Activated CD8-positive, alpha-beta T cell treated with anti-CD3 and anti-CD28 coated beads for 36 hours (primary cell): ENCODE measurements around the gene SGF29. TPM values are rescaled to one million over a fixed set of nuclear protein-coding genes. Genes with fewer than 3 reads are reported as not detected.
A peak's percentile ranks its signal among the peaks of the same experiment; 100 is the strongest.

ENCODE experiments used
- ATAC-seq: fragments of 200-7000 bp; cut with Tn5 transposase; one replicate; pipeline ENCODE4 v1.10.0; 2021; ENCODE audit warnings: mild to moderate bottlenecking, moderate library complexity
- CTCF ChIA-PET: fragments of 350-600 bp; sonication (Branson Sonifier 250); formaldehyde crosslinking; loops from one replicate; lab custom pipeline; 2021; ENCODE audit warnings: antibody characterized with exemption; lab: Charles Lee
- POLR2A ChIA-PET: fragments of 350-600 bp; sonication (Branson Sonifier 250); formaldehyde crosslinking; loops from one replicate; lab custom pipeline; 2021; ENCODE audit warnings: antibody characterized with exemption; lab: Charles Lee
- DNase-seq: peaks from one replicate; pipeline ENCODE4 v3.0.0-alpha.2; 2020
- H3K27ac Mint-ChIP-seq: one replicate; pipeline ENCODE4 v1.8.0; 2021; ENCODE audit warnings: mild to moderate bottlenecking, mixed read lengths
- H3K27me3 Mint-ChIP-seq: one replicate; pipeline ENCODE4 v1.8.0; 2021; ENCODE audit warnings: mixed read lengths
- H3K36me3 Mint-ChIP-seq: one replicate; pipeline ENCODE4 v1.8.0; 2021; ENCODE audit warnings: low read depth, mixed read lengths
- H3K4me1 Mint-ChIP-seq: one replicate; pipeline ENCODE4 v1.8.0; 2021; ENCODE audit warnings: low read depth, mixed read lengths
- H3K4me3 Mint-ChIP-seq: one replicate; pipeline ENCODE4 v1.8.0; 2021; ENCODE audit warnings: mild to moderate bottlenecking, moderate library complexity, mixed read lengths
- H3K9me3 Mint-ChIP-seq: one replicate; pipeline ENCODE4 v1.8.0; 2021; ENCODE audit warnings: mixed read lengths
- intact Hi-C: fragments of 100-400 bp; cut with micrococcal nuclease; formaldehyde crosslinking; loops from one replicate; pipeline ENCODE4 v1.10.0; 2022
- total RNA-seq, 2 experiments: library from RNA; stranded (reverse); gene quantifications; one replicate each; pipeline ENCODE4 v1.2.3, GENCODE V29; 2021
- TF ChIP-seq, protein P1 (sequence below): fragments of 200-600 bp; IDR thresholded peaks from one replicate; pipeline ENCODE4 v1.8.0; 2022; ENCODE audit warnings: antibody characterized with exemption, mild to moderate bottlenecking

The SGF29 gene
- total RNA-seq, 2 experiments from 2014 or later: 25.0 TPM

DNA sequence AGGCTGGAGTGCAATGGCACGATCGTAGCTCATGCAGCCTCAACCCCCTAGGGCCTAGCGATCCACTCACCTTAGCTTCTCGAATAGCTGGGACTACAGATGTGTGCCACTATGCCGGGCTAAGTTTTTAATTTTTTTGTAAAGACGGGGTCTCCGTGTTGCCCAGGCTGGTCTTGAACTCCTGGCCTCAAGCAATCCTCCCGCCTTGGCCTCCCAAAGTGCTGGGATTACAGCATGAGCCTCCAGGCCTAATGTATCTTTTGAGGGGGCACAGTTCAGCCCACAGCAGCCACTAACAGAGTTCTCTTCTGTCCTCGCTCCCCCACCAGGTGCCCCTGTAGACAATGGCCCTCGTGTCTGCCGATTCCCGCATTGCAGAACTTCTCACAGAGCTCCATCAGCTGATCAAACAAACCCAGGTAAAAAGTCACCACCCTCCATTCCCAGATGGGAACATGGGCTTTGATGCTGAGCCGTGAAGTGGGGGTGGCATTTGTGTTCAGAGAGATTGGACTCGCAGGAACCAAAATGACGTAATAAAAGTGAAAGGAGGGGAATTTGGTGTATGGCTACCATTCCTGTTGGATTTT, 27.1 kb downstream of the SGF29 start:
- Mint-ChIP-seq H3K4me1 (peaks cover 4% of the 10 kb centered on the region), H3K27me3 (no peaks in the 10 kb centered on the region), H3K36me3 (peaks cover 15% of the 10 kb centered on the region), H3K4me3 (no peak overlapping the region), H3K9me3 (no peaks in the 10 kb centered on the region), H3K27ac (no peak overlapping the region)
- ChIA-PET POLR2A (interaction anchor here (1.0 kb wide), 1 partner anchor 12 kb away, joined by 3 read pairs; no protein-coding TSS in a partner anchor), CTCF (no interaction called here)
- intact Hi-C loops: no loop called here
- DNase-seq (no peak), ATAC-seq (no peak)
- TF ChIP-seq, protein P1, sequence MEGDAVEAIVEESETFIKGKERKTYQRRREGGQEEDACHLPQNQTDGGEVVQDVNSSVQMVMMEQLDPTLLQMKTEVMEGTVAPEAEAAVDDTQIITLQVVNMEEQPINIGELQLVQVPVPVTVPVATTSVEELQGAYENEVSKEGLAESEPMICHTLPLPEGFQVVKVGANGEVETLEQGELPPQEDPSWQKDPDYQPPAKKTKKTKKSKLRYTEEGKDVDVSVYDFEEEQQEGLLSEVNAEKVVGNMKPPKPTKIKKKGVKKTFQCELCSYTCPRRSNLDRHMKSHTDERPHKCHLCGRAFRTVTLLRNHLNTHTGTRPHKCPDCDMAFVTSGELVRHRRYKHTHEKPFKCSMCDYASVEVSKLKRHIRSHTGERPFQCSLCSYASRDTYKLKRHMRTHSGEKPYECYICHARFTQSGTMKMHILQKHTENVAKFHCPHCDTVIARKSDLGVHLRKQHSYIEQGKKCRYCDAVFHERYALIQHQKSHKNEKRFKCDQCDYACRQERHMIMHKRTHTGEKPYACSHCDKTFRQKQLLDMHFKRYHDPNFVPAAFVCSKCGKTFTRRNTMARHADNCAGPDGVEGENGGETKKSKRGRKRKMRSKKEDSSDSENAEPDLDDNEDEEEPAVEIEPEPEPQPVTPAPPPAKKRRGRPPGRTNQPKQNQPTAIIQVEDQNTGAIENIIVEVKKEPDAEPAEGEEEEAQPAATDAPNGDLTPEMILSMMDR: no peak

DNA sequence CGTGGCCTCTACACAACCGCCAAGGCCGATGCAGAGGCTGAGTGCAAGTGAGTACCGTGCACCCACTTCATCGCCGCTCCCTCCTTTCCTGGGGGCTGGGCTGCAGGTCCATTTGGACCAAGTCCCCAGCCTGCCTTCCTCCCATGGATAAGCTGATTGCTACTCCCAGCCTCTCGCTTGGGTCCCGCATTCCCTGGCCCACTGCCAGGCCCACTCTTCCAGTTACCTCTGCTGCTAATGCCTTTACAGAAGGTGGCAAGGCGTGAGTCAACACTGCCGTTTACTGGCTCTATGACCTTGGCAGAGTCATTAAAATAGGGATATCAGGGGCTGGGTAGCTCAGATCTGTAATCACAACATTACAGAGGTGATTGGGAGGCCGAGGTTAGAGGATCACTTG, 32.0 kb downstream of the SGF29 start:
- Mint-ChIP-seq H3K4me1 (no peaks in the 10 kb centered on the region), H3K27ac (no peak overlapping the region), H3K9me3 (no peaks in the 10 kb centered on the region), H3K36me3 (peaks cover 19% of the 10 kb centered on the region), H3K4me3 (no peak overlapping the region), H3K27me3 (no peaks in the 10 kb centered on the region)
- DNase-seq: no peak
- intact Hi-C loops: loop anchor here (2.0 kb wide), 1 partner anchor 13 kb away; no protein-coding TSS in a partner anchor
- no peak for ATAC-seq
- TF ChIP-seq, protein P1: no peak
- ChIA-PET POLR2A (no interaction called here), CTCF (no interaction called here)

DNA sequence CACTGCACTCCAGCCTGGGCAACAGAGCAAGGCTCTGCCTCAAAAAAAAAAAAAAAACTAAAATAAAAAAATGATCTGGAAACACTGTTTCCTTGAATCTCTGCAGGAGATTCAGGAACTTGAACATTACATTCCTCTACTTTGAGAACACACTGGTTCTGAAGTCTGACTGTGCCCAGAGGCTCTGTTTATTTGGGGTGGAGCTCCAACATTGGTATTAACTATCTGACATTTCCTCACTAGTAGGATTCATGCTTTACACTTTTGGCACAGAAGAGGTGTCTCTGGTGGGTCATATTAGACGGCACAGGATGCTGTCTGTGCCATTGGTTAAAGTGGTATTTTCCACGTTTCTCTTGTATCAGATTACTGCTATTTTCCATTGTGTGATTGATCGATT, 32.7 kb downstream of the SGF29 start:
- intact Hi-C loops: loop anchor here (2.0 kb wide), 1 partner anchor 14 kb away; no protein-coding TSS in a partner anchor
- ATAC-seq (no peak), DNase-seq (no peak)
- Mint-ChIP-seq H3K9me3 (no peaks in the 10 kb centered on the region), H3K36me3 (peaks cover 20% of the 10 kb centered on the region), H3K4me1 (no peaks in the 10 kb centered on the region), H3K27me3 (no peaks in the 10 kb centered on the region), H3K27ac (no peak overlapping the region), H3K4me3 (no peak overlapping the region)
- ChIA-PET CTCF (no interaction called here), POLR2A (no interaction called here)
- TF ChIP-seq, protein P1: no peak

DNA sequence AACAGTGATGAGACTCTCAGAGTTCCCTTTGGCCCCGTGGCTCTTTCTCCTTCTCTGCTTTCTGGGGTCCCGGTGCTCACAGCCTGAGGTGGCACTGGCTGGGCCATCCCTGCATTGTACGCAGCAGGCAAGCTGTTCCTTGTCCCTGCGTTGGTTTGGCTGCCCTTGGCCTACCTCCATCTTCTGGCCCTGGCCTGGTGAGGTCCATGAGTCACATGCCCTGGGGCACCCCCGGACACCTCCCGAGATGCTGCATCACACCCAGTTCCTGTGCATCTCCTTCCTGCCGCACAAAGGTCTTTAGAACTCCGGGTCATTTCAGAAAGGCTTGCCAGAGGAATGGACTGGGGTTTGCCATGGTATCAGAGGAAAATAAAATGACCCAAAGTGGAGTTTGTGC, 33.7 kb downstream of the SGF29 start:
- intact Hi-C loops: loop anchor here (2.0 kb wide), 1 partner anchor 15 kb away; no protein-coding TSS in a partner anchor
- Mint-ChIP-seq H3K4me1 (no peaks in the 10 kb centered on the region), H3K27me3 (no peaks in the 10 kb centered on the region), H3K27ac (peak overlapping the region; percentile 5), H3K9me3 (no peaks in the 10 kb centered on the region), H3K36me3 (peaks cover 20% of the 10 kb centered on the region), H3K4me3 (no peak overlapping the region)
- TF ChIP-seq, protein P1: no peak
- CTCF ChIA-PET: no interaction called here
- DNase-seq: no peak
- POLR2A ChIA-PET: no interaction called here
- ATAC-seq: no peak

DNA sequence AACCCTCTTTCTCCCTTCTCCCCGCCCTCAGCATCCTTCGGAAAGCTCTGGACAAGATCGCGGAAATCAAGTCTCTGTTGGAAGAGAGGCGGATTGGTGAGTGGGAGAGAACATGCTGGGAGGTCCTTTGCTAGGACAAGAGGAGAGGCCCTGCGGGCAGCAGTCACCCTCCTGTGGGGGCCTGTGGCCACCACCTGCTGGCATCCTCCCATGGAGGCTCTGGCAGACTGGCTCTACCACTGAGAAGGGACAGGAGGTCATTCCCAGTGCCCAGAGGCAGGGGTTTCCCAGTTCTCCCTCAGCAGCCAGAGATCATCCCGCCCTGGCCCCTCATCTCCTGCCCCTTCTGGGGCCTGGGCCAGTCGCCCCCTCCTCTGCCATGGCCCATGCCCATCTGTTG, 35.3 kb downstream of the SGF29 start:
- Mint-ChIP-seq H3K9me3 (no peaks in the 10 kb centered on the region), H3K27ac (no peak overlapping the region), H3K27me3 (no peaks in the 10 kb centered on the region), H3K4me1 (no peaks in the 10 kb centered on the region), H3K4me3 (no peak overlapping the region), H3K36me3 (peaks cover 15% of the 10 kb centered on the region)
- TF ChIP-seq, protein P1: no peak
- DNase-seq (no peak), ATAC-seq (no peak)
- ChIA-PET CTCF (no interaction called here), POLR2A (no interaction called here)
- intact Hi-C loops: no loop called here
